BLaER1 (cell line): ENCODE results near the gene NFKB2.

ENCODE experiments used
- H3K27ac ChIP-seq: shearing (Covaris generic); formaldehyde crosslinking; 2 replicates; pipeline ENCODE4 v1.8.1; 2022
- H3K27me3 ChIP-seq: shearing (Covaris generic); formaldehyde crosslinking; 2 replicates; pipeline ENCODE4 v1.8.1; 2022
- H3K36me3 ChIP-seq: shearing (Covaris generic); formaldehyde crosslinking; 2 replicates; pipeline ENCODE4 v1.8.1; 2022
- H3K4me1 ChIP-seq: shearing (Covaris generic); formaldehyde crosslinking; 2 replicates; pipeline ENCODE4 v1.8.1; 2022
- H3K4me2 ChIP-seq: shearing (Covaris generic); formaldehyde crosslinking; 2 replicates; pipeline ENCODE4 v1.8.1; 2022
- H3K4me3 ChIP-seq: shearing (Covaris generic); formaldehyde crosslinking; 2 replicates; pipeline ENCODE4 v1.8.1; 2022
- H3K9ac ChIP-seq: shearing (Covaris generic); formaldehyde crosslinking; 2 replicates; pipeline ENCODE4 v1.8.1; 2022
- H3K9me3 ChIP-seq: shearing (Covaris generic); formaldehyde crosslinking; 2 replicates; pipeline ENCODE4 v1.8.1; 2022
- H4K20me1 ChIP-seq: shearing (Covaris generic); formaldehyde crosslinking; 2 replicates; pipeline ENCODE4 v1.8.1; 2022
- Cebpa-rat ChIP-seq: shearing (Covaris generic); IDR thresholded peaks from 2 replicates; pipeline ENCODE4 v1.8.1; 2022

The NFKB2 gene

GRCh38 chr10:102413053-102413705, 17.7 kb downstream of the NFKB2 start:
- Histone ChIP-seq H3K4me3 (no peak overlapping the region), H3K36me3 (no peaks in the 10 kb centered on the region), H3K4me2 (peak overlapping the region; percentile 63), H3K9me3 (no peaks in the 10 kb centered on the region), H3K27ac (no peak overlapping the region), H3K27me3 (peaks cover 95% of the 10 kb centered on the region), H4K20me1 (peaks cover 15% of the 10 kb centered on the region; the same call in 1 of the 2 replicates), H3K4me1 (peaks cover 12% of the 10 kb centered on the region), H3K9ac (peak overlapping the region; percentile 17; the same call in 1 of the 2 replicates)
- no peak for TF ChIP-seq Cebpa-rat

GRCh38 chr10:102413806-102414561, 18.5 kb downstream of the NFKB2 start:
- Histone ChIP-seq H3K4me3 (no peak overlapping the region), H3K9me3 (no peaks in the 10 kb centered on the region), H4K20me1 (peaks cover 15% of the 10 kb centered on the region; the same call in 1 of the 2 replicates), H3K4me2 (0 out of 2 replicates have a peak overlapping the region, but pooled peaks have one; percentile 63), H3K4me1 (peaks cover 15% of the 10 kb centered on the region), H3K9ac (no peak overlapping the region), H3K27ac (no peak overlapping the region), H3K27me3 (peaks cover 95% of the 10 kb centered on the region), H3K36me3 (no peaks in the 10 kb centered on the region)
- no peak for TF ChIP-seq Cebpa-rat

- no peak overlapping the region for H3K9ac ChIP-seq
- H3K36me3 ChIP-seq = no peaks in the 10 kb centered on the region
- peaks cover 95% of the 10 kb centered on the region for H3K27me3 ChIP-seq
- H3K9me3 ChIP-seq = no peaks in the 10 kb centered on the region
- H3K27ac ChIP-seq = no peak overlapping the region
- H3K4me1 ChIP-seq = peaks cover 22% of the 10 kb centered on the region
- no peak overlapping the region for H3K4me2 ChIP-seq
- no peak overlapping the region for H3K4me3 ChIP-seq
- no peak for TF ChIP-seq Cebpa-rat
- peaks cover 15% of the 10 kb centered on the region; the same call in 1 of the 2 replicates for H4K20me1 ChIP-seq
Measured at GRCh38 chr10:102414749-102415148, 19.2 kb downstream of the NFKB2 start.

- Histone ChIP-seq H3K9ac (no peak overlapping the region), H4K20me1 (no peaks in the 10 kb centered on the region; the same call in 1 of the 2 replicates), H3K36me3 (no peaks in the 10 kb centered on the region), H3K27ac (no peak overlapping the region), H3K4me3 (no peak overlapping the region), H3K9me3 (no peaks in the 10 kb centered on the region), H3K27me3 (peaks cover 80% of the 10 kb centered on the region), H3K4me2 (no peak overlapping the region), H3K4me1 (peaks cover 29% of the 10 kb centered on the region)
- TF ChIP-seq Cebpa-rat = no peak
Measured at GRCh38 chr10:102416283-102416682, 20.8 kb downstream of the NFKB2 start.

- peaks cover 1% of the 10 kb centered on the region for H4K20me1 ChIP-seq
- no peak overlapping the region for H3K4me2 ChIP-seq
- H3K36me3 ChIP-seq = no peaks in the 10 kb centered on the region
- H3K9me3 ChIP-seq = no peaks in the 10 kb centered on the region
- H3K27ac ChIP-seq = no peak overlapping the region
- H3K4me3 ChIP-seq = no peak overlapping the region
- H3K4me1 ChIP-seq = peaks cover 29% of the 10 kb centered on the region
- H3K9ac ChIP-seq = no peak overlapping the region
- peaks cover 76% of the 10 kb centered on the region for H3K27me3 ChIP-seq
- TF ChIP-seq Cebpa-rat = no peak
Measured at GRCh38 chr10:102416695-102417094, 21.2 kb downstream of the NFKB2 start.

GRCh38 chr10:102418622-102419268, 23.2 kb downstream of the NFKB2 start, which contains the start of gene PSD:
Gene PSD, minus strand, starts transcription at chr10:102418785. Its CDS starts 1,747 bp downstream, at chr10:102417038.
- Histone ChIP-seq H3K4me3 (peak within 1 kb of the TSS; percentile 97), H3K4me2 (peak within 1 kb of the TSS; percentile 98), H4K20me1 (peaks cover 17% of the 10 kb centered on the region; the same call in 1 of the 2 replicates), H3K9ac (no peak within 1 kb of the TSS), H3K27me3 (peaks cover 56% of the 10 kb centered on the region), H3K9me3 (no peaks in the 10 kb centered on the region), H3K36me3 (peaks cover 9% of the 10 kb centered on the region), H3K4me1 (peaks cover 33% of the 10 kb centered on the region), H3K27ac (no peak within 1 kb of the TSS)
- no peak for TF ChIP-seq Cebpa-rat

GRCh38 chr10:102419269-102420180, 24.0 kb downstream of the NFKB2 start:
- TF ChIP-seq Cebpa-rat = no peak
- no peak overlapping the region for H3K27ac ChIP-seq
- H3K4me1 ChIP-seq = peaks cover 33% of the 10 kb centered on the region
- peak overlapping the region; percentile 97 for H3K4me3 ChIP-seq
- H3K9ac ChIP-seq = peak overlapping the region; percentile 90; the same call in 1 of the 2 replicates
- H3K9me3 ChIP-seq = no peaks in the 10 kb centered on the region
- H3K36me3 ChIP-seq = peaks cover 17% of the 10 kb centered on the region
- H4K20me1 ChIP-seq = peaks cover 25% of the 10 kb centered on the region; the same call in 1 of the 2 replicates
- peaks cover 51% of the 10 kb centered on the region for H3K27me3 ChIP-seq
- peak overlapping the region; percentile 98 for H3K4me2 ChIP-seq

- Histone ChIP-seq H3K9me3 (no peaks in the 10 kb centered on the region), H3K4me1 (peaks cover 33% of the 10 kb centered on the region), H3K4me2 (peak overlapping the region; percentile 98), H3K9ac (peak overlapping the region; percentile 90), H3K27me3 (peaks cover 44% of the 10 kb centered on the region), H3K4me3 (peak overlapping the region; percentile 97), H4K20me1 (peaks cover 31% of the 10 kb centered on the region; the same call in 1 of the 2 replicates), H3K36me3 (peaks cover 23% of the 10 kb centered on the region), H3K27ac (peak overlapping the region; percentile 83)
- TF ChIP-seq Cebpa-rat = no peak
Measured at GRCh38 chr10:102420181-102420713, 24.7 kb downstream of the NFKB2 start.
